Mesenchymal stem cell (in vitro differentiated cells and primary cell): ENCODE measurements around the gene WDR3.
"Not testable (repeated sequence)": the region's sequence is repeated elsewhere in the genome, so short reads cannot be mapped to it uniquely, and the experiment has no call there.

Source experiments
- DNase-seq: peaks from one replicate; pipeline ENCODE4 v3.0.0-alpha.2; 2013
- H2AFZ ChIP-seq: one replicate; pipeline ENCODE4 v1.6.1; 2013; ENCODE audit warnings: low read depth, mild to moderate bottlenecking, control low read depth, inconsistent platforms, low read length, moderate library complexity
- H2AK5ac ChIP-seq: 2 replicates; pipeline ENCODE4 v1.6.1; 2013; ENCODE audit warnings: low read length, moderate library complexity, mild to moderate bottlenecking, inconsistent platforms; ENCODE audit not compliant: severe bottlenecking
- H2BK120ac ChIP-seq: one replicate; pipeline ENCODE4 v1.6.1; 2013; ENCODE audit warnings: low read depth, mild to moderate bottlenecking, inconsistent platforms, low read length, moderate library complexity
- H2BK12ac ChIP-seq, 2 experiments: one replicate each; pipeline ENCODE4 v1.6.1; 2013; ENCODE audit warnings: inconsistent platforms in 2 of 2, low read length in 2 of 2, mild to moderate bottlenecking in 2 of 2, moderate library complexity in 2 of 2, control low read depth in 1 of 2
- H2BK15ac ChIP-seq: one replicate; pipeline ENCODE4 v1.6.1; 2013; ENCODE audit warnings: mild to moderate bottlenecking, low read depth, inconsistent platforms; ENCODE audit not compliant: poor library complexity, severe bottlenecking
- H2BK5ac ChIP-seq: 2 replicates; pipeline ENCODE4 v1.6.1; 2013; ENCODE audit warnings: low read depth, mild to moderate bottlenecking, low read length, control low read depth, inconsistent platforms; ENCODE audit not compliant: poor library complexity, severe bottlenecking
- H3K14ac ChIP-seq, 2 experiments: one replicate each; pipeline ENCODE4 v1.6.1; 2013; ENCODE audit warnings: inconsistent platforms in 2 of 2, low read length in 2 of 2, control low read depth in 1 of 2, mild to moderate bottlenecking in 1 of 2, moderate library complexity in 1 of 2
- H3K18ac ChIP-seq, 2 experiments: one replicate each; pipeline ENCODE4 v1.6.1; 2013; ENCODE audit warnings: inconsistent platforms in 2 of 2, low read length in 2 of 2, control low read depth in 1 of 2, low read depth in 1 of 2, mild to moderate bottlenecking in 1 of 2
- H3K23ac ChIP-seq, 2 experiments: one replicate each; pipeline ENCODE4 v1.6.1; 2013; ENCODE audit warnings: inconsistent platforms in 2 of 2, low read length in 2 of 2, mild to moderate bottlenecking in 2 of 2, moderate library complexity in 2 of 2, control low read depth in 1 of 2
- H3K27ac ChIP-seq: 2 replicates; pipeline ENCODE4 v1.5.1; 2013; ENCODE audit warnings: mild to moderate bottlenecking, moderate library complexity, low read length, control low read depth, inconsistent platforms; ENCODE audit not compliant: poor library complexity, severe bottlenecking
- H3K27me3 ChIP-seq, 2 experiments: 2 replicates each; pipeline versions ENCODE4 v1.6.1 to v1.7.0; 2013; ENCODE audit warnings: low read length in 2 of 2, mild to moderate bottlenecking in 2 of 2, moderate library complexity in 2 of 2, control low read depth in 1 of 2, inconsistent platforms in 1 of 2; ENCODE audit not compliant: control insufficient read depth in 1 of 2, insufficient read depth in 1 of 2
- H3K36me3 ChIP-seq, 2 experiments: 2 replicates each; pipeline versions ENCODE4 v1.6.1 to v1.7.0; 2013; ENCODE audit warnings: low read length in 2 of 2, control low read depth in 1 of 2, inconsistent platforms in 1 of 2, low read depth in 1 of 2, mild to moderate bottlenecking in 1 of 2; ENCODE audit not compliant: insufficient read depth in 2 of 2, control insufficient read depth in 1 of 2
- H3K4ac ChIP-seq, 2 experiments: one replicate each; pipeline ENCODE4 v1.6.1; 2013; ENCODE audit warnings: inconsistent platforms in 2 of 2, low read length in 2 of 2, mild to moderate bottlenecking in 2 of 2, moderate library complexity in 2 of 2, control low read depth in 1 of 2, low read depth in 1 of 2
- H3K4me1 ChIP-seq: 2 replicates; pipeline ENCODE4 v1.6.1; 2013; ENCODE audit warnings: low read depth, low read length, control low read depth; ENCODE audit not compliant: control insufficient read depth, insufficient read depth
- H3K4me2 ChIP-seq: 2 replicates; pipeline ENCODE4 v1.6.1; 2013; ENCODE audit warnings: low read length, mild to moderate bottlenecking, inconsistent platforms; ENCODE audit not compliant: poor library complexity, severe bottlenecking
- H3K4me3 ChIP-seq, 2 experiments: 2 replicates each; pipeline versions ENCODE4 v1.5.1 to v1.7.0; 2013; ENCODE audit warnings: low read length in 2 of 2, mild to moderate bottlenecking in 2 of 2, control low read depth in 1 of 2, low read depth in 1 of 2; ENCODE audit not compliant: insufficient read depth in 1 of 2
- H3K79me1 ChIP-seq: replicated peaks from 2 replicates; pipeline ENCODE4 v1.6.1; 2013; ENCODE audit warnings: mild to moderate bottlenecking, control low read depth, low read length, inconsistent platforms; ENCODE audit not compliant: poor library complexity, severe bottlenecking
- H3K9ac ChIP-seq: 2 replicates; pipeline ENCODE4 v1.7.0; 2013; ENCODE audit warnings: mild to moderate bottlenecking, low read length, moderate library complexity
- H3K9me3 ChIP-seq: 2 replicates; pipeline ENCODE4 v1.7.0; 2013; ENCODE audit warnings: mild to moderate bottlenecking, low read length; ENCODE audit not compliant: control insufficient read depth
- H4K8ac ChIP-seq: one replicate; pipeline ENCODE4 v1.6.1; 2013; ENCODE audit warnings: inconsistent platforms, mild to moderate bottlenecking, low read length, moderate library complexity
- H4K91ac ChIP-seq: one replicate; pipeline ENCODE4 v1.6.1; 2013; ENCODE audit warnings: mild to moderate bottlenecking, low read length, inconsistent platforms
- WGBS: methylation state at CpG from one replicate; pipeline ENCODE4 v1.1.7; 2013; ENCODE audit warnings: mixed read lengths; 5-methylcytosine and 5-hydroxymethylcytosine counted together

The WDR3 gene

GRCh38 chr1:117911051-117911450 lies 18.5 kb upstream of the WDR3 start:
- H3K18ac ChIP-seq = no peak overlapping the region
- no peak overlapping the region for H3K27ac ChIP-seq
- no peak overlapping the region for H3K4me2 ChIP-seq
- H2BK5ac ChIP-seq = no peak overlapping the region
- no peak overlapping the region for H3K4me3 ChIP-seq
- H3K9ac ChIP-seq = no peak overlapping the region
- no peak overlapping the region for H2AFZ ChIP-seq
- H2BK12ac ChIP-seq = no peak overlapping the region
- H3K36me3 ChIP-seq = peaks cover under 1 to 92% of the 10 kb centered on the region in 2 experiments
- H4K91ac ChIP-seq = no peak overlapping the region
- no peak overlapping the region for H3K4ac ChIP-seq
- no peaks in the 10 kb centered on the region for H3K4me1 ChIP-seq
- DNase-seq = no peak
- H3K27me3 ChIP-seq = no peaks in the 10 kb centered on the region
- H2AK5ac ChIP-seq = no peak overlapping the region
- no peak overlapping the region for H3K23ac ChIP-seq
- no peak overlapping the region for H2BK120ac ChIP-seq
- no peak overlapping the region for H2BK15ac ChIP-seq
- H3K9me3 ChIP-seq = no peaks in the 10 kb centered on the region
- no peak overlapping the region for H3K14ac ChIP-seq
- H3K79me1 ChIP-seq = peaks cover 8% of the 10 kb centered on the region
- no peak overlapping the region for H4K8ac ChIP-seq

GRCh38 chr1:117919376-117919775 lies 10.2 kb upstream of the WDR3 start:
- Histone ChIP-seq H3K36me3 (peaks cover 5 to 59% of the 10 kb centered on the region in 2 experiments), H2BK120ac (no peak overlapping the region), H3K4me2 (no peak overlapping the region), H3K23ac (no peak overlapping the region), H4K91ac (no peak overlapping the region), H2BK15ac (no peak overlapping the region), H2BK12ac (no peak overlapping the region), H3K9me3 (no peaks in the 10 kb centered on the region), H3K14ac (no peak overlapping the region), H3K9ac (no peak overlapping the region), H3K18ac (no peak overlapping the region), H3K79me1 (peaks cover 11% of the 10 kb centered on the region), H2AK5ac (no peak overlapping the region), H3K4ac (no peak overlapping the region), H3K27ac (no peak overlapping the region), H2AFZ (no peak overlapping the region), H3K4me3 (no peak overlapping the region), H4K8ac (no peak overlapping the region), H3K27me3 (no peaks in the 10 kb centered on the region), H2BK5ac (no peak overlapping the region), H3K4me1 (no peaks in the 10 kb centered on the region)
- DNase-seq = no peak

GRCh38 chr1:117921991-117922390 lies 7.5 kb upstream of the WDR3 start:
- H3K14ac ChIP-seq = no peak overlapping the region
- H2BK120ac ChIP-seq = no peak overlapping the region
- H4K8ac ChIP-seq = no peak overlapping the region
- H3K9me3 ChIP-seq = no peaks in the 10 kb centered on the region
- H2BK15ac ChIP-seq = no peak overlapping the region
- no peak overlapping the region for H2BK5ac ChIP-seq
- 91% methylated on average over 2 of the region's 2 CpGs for WGBS
- no peak for DNase-seq
- no peak overlapping the region for H2AK5ac ChIP-seq
- no peak overlapping the region for H3K27ac ChIP-seq
- no peak overlapping the region for H3K18ac ChIP-seq
- no peak overlapping the region for H2BK12ac ChIP-seq
- H3K4ac ChIP-seq = no peak overlapping the region
- H3K23ac ChIP-seq = no peak overlapping the region
- no peak overlapping the region for H3K4me2 ChIP-seq
- no peak overlapping the region for H4K91ac ChIP-seq
- peaks cover 3 to 34% of the 10 kb centered on the region in 2 experiments for H3K36me3 ChIP-seq
- H3K27me3 ChIP-seq = no peaks in the 10 kb centered on the region
- H3K4me3 ChIP-seq = no peak overlapping the region
- peaks cover 10% of the 10 kb centered on the region for H3K79me1 ChIP-seq
- no peak overlapping the region for H3K9ac ChIP-seq
- H3K4me1 ChIP-seq = no peaks in the 10 kb centered on the region
- no peak overlapping the region for H2AFZ ChIP-seq

- H3K9me3 ChIP-seq, DNase-seq, H3K9ac ChIP-seq, H2AFZ ChIP-seq, H4K91ac ChIP-seq, H3K27me3 ChIP-seq, H2BK15ac ChIP-seq, H3K14ac ChIP-seq, H4K8ac ChIP-seq, H3K18ac ChIP-seq, H3K4ac ChIP-seq, H3K27ac ChIP-seq, H3K4me2 ChIP-seq, H3K4me3 ChIP-seq, H3K23ac ChIP-seq, H2BK5ac ChIP-seq, H3K4me1 ChIP-seq, H2BK120ac ChIP-seq, H2BK12ac ChIP-seq, H2AK5ac ChIP-seq: not testable (repeated sequence)
- peaks cover 10% of the 10 kb centered on the region for H3K79me1 ChIP-seq
- H3K36me3 ChIP-seq = peaks cover 3 to 27% of the 10 kb centered on the region in 2 experiments
- 96% methylated on average over 6 of the region's 7 CpGs for WGBS
Measured at GRCh38 chr1:117922717-117923116, 6.8 kb upstream of the WDR3 start.
